ENCODE results near the gene OR5B3.

GRCh38 chr11:58442136-58442535 is 35.5 kb upstream of the OR5B3 start, which contains the start of gene OR5B12:
- TF ChIP-seq CTCF (IDR thresholded peaks at IDR 0.05) (no peak), POLR2AphosphoS5 (IDR thresholded peaks at IDR 0.05) (no peak), EP300 (IDR thresholded peaks at IDR 0.05) (no peak)

Data from gastroesophageal sphincter (tissue), 3 donors.